Measurements from ENCODE around the gene TMEM225. TPM values are rescaled to one million over a fixed set of nuclear protein-coding genes. Genes with fewer than 3 reads are reported as not detected.

The TMEM225 gene
- total and polyA plus RNA-seq, 5 donors: not detected

GRCh38 chr11:123859731-123860130 is 25.7 kb downstream of the TMEM225 start:
- Histone ChIP-seq H3K4me1 (ENCODE audit: control insufficient read depth, insufficient read depth, low read length) (no peaks in the 10 kb centered on the region), H3K27me3 (ENCODE audit: control insufficient read depth, insufficient read depth) (no peaks in the 10 kb centered on the region), H3K9me3 (ENCODE audit: control insufficient read depth, low read length) (no peaks in the 10 kb centered on the region), H3K27ac (ENCODE audit: low read length) (no peak overlapping the region), H3K4me3 (ENCODE audit: low read length) (no peak overlapping the region)
- DNase-seq (no peak), ATAC-seq (no peak)
- intact Hi-C loops (cut with DNase I): no loop called here
- 55% methylated on average over 2 of the region's 2 CpGs for WGBS

GRCh38 chr11:123856444-123856843 is 29.0 kb downstream of the TMEM225 start:
- intact Hi-C loops (cut with DNase I): no loop called here
- Histone ChIP-seq H3K4me3 (ENCODE audit: low read length) (no peak overlapping the region), H3K27ac (ENCODE audit: low read length) (no peak overlapping the region), H3K27me3 (ENCODE audit: control insufficient read depth, insufficient read depth) (no peaks in the 10 kb centered on the region), H3K4me1 (ENCODE audit: control insufficient read depth, insufficient read depth, low read length) (no peaks in the 10 kb centered on the region), H3K9me3 (ENCODE audit: control insufficient read depth, low read length) (no peaks in the 10 kb centered on the region)
- WGBS: 87% methylated on average over 2 of the region's 2 CpGs
- ATAC-seq (no peak), DNase-seq (no peak)

DNA sequence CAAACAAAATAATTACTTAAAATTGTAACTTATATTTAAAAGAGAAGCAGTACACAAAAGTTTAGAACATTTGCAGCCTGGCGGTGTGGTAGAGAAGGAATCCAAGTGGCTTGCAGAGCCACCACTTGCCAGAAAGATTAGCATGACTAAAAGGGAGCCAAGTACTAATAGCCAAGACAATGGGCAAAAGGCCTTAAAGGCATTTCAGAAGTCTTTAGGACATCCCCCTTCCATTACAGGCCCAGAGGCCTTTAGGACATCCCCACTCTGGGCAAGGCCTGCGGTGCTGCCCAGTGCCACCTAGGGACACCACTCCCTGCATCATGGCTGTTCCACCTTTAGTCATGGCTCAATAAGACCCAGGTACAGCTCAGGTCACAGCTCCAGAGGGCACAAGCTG is 32.4 kb downstream of the TMEM225 start:
- Histone ChIP-seq H3K9me3 (ENCODE audit: control insufficient read depth, low read length) (no peaks in the 10 kb centered on the region), H3K4me3 (ENCODE audit: low read length) (no peak overlapping the region), H3K27ac (ENCODE audit: low read length) (no peak overlapping the region), H3K27me3 (ENCODE audit: control insufficient read depth, insufficient read depth) (no peaks in the 10 kb centered on the region), H3K4me1 (ENCODE audit: control insufficient read depth, insufficient read depth, low read length) (no peaks in the 10 kb centered on the region)
- ATAC-seq (no peak), DNase-seq (no peak)
- 96% methylated on average over 2 of the region's 2 CpGs for WGBS
- intact Hi-C loops (cut with DNase I): no loop called here

- Histone ChIP-seq H3K4me1 (ENCODE audit: control insufficient read depth, insufficient read depth, low read length) (no peaks in the 10 kb centered on the region), H3K27me3 (ENCODE audit: control insufficient read depth, insufficient read depth) (no peaks in the 10 kb centered on the region), H3K27ac (ENCODE audit: low read length) (no peak overlapping the region), H3K4me3 (ENCODE audit: low read length) (no peak overlapping the region), H3K9me3 (ENCODE audit: control insufficient read depth, low read length) (no peaks in the 10 kb centered on the region)
- ATAC-seq: no peak
- intact Hi-C loops (cut with DNase I): no loop called here
- no peak for DNase-seq
Observed at GRCh38 chr11:123852321-123852720, 33.1 kb downstream of the TMEM225 start.

DNA sequence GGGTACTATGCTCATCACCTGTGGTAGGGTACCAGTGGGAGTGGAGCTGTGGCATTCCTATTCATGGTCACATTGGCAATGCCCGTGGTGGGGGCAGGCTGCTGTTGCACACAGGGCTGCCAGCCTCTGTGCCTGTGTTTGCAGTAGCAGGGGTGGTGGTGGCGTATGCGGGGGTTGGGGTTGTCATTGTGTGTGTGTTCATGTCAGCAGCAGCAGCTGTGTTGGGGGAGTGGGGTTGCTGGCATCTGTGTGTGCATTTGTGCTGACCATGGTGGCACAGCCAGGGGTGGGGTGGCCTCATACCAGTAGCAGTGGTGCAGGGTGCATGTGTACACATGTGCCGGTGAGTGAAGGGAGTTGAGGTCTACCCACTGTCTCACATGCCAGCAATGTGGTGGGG is 34.4 kb downstream of the TMEM225 start:
- peak; percentile 20 to 38 for ATAC-seq

GRCh38 chr11:123841174-123841573 is 44.3 kb downstream of the TMEM225 start:
- Histone ChIP-seq H3K9me3 (ENCODE audit: control insufficient read depth, low read length) (no peaks in the 10 kb centered on the region), H3K4me3 (ENCODE audit: low read length) (no peak overlapping the region), H3K4me1 (ENCODE audit: control insufficient read depth, insufficient read depth, low read length) (no peaks in the 10 kb centered on the region), H3K27ac (ENCODE audit: low read length) (no peak overlapping the region), H3K27me3 (ENCODE audit: control insufficient read depth, insufficient read depth) (no peaks in the 10 kb centered on the region)
- ATAC-seq: peak in 1 of 2 donors; percentile 64
- DNase-seq: no peak
- intact Hi-C loops (cut with DNase I): no loop called here
- WGBS: 56% methylated on average over 6 of the region's 6 CpGs

More for the DNA sequence above, 34.4 kb downstream of the TMEM225 start:
- WGBS: 92% methylated on average over 4 of the region's 4 CpGs
- intact Hi-C loops (cut with DNase I): no loop called here
- no peaks in the 10 kb centered on the region for H3K4me1 ChIP-seq (ENCODE audit: control insufficient read depth, insufficient read depth, low read length)
- no peak overlapping the region for H3K4me3 ChIP-seq (ENCODE audit: low read length)
- DNase-seq: no peak
- H3K27me3 ChIP-seq (ENCODE audit: control insufficient read depth, insufficient read depth): no peaks in the 10 kb centered on the region
- no peaks in the 10 kb centered on the region for H3K9me3 ChIP-seq (ENCODE audit: control insufficient read depth, low read length)
- H3K27ac ChIP-seq (ENCODE audit: low read length): no peak overlapping the region

DNA sequence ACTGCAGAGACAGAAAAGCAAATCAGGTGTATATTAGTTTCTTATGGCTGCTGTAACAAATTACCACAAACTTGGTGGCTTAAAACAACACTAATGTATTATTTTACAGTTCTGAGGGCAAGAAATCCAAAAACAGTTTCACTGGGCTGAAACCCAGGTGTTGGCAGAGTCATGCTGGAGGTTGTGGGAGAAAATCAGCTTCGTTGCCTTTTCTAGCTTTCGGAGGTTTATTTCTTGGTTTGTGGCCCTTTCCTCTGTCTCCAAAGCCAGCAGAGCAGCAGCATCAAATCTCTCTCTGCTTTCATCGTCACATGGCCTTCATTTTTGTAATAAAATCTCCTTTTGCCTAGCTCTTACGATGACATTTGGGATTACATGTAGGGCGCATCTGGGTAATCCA is 46.3 kb downstream of the TMEM225 start:
- Histone ChIP-seq H3K4me1 (ENCODE audit: control insufficient read depth, insufficient read depth, low read length) (no peaks in the 10 kb centered on the region), H3K9me3 (ENCODE audit: control insufficient read depth, low read length) (no peaks in the 10 kb centered on the region), H3K4me3 (ENCODE audit: low read length) (no peak overlapping the region), H3K27me3 (ENCODE audit: control insufficient read depth, insufficient read depth) (no peaks in the 10 kb centered on the region), H3K27ac (ENCODE audit: low read length) (no peak overlapping the region)
- intact Hi-C loops (cut with DNase I): no loop called here
- 92% methylated on average over 5 of the region's 5 CpGs for WGBS
- no peak for DNase-seq
- no peak for ATAC-seq

DNA sequence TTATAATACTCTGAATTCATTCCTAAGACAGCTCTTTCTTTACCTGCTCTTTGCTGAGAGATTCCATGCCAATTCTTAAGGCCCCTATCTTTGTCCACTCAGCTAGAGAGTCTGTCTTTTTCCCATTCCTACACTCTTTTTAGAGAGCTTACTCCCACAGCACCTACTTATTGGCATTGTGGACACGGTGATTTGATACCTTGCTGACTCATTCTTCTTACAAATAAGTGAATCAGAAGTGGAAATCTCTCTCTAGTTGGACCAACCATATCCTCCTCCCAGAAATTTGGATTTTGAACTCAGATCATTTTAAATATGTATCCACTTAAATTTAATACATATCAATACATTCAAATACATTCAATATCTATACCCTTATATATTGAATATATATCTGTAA is 46.8 kb downstream of the TMEM225 start:
- Histone ChIP-seq H3K9me3 (ENCODE audit: control insufficient read depth, low read length) (no peaks in the 10 kb centered on the region), H3K4me1 (ENCODE audit: control insufficient read depth, insufficient read depth, low read length) (no peaks in the 10 kb centered on the region), H3K27ac (ENCODE audit: low read length) (no peak overlapping the region), H3K4me3 (ENCODE audit: low read length) (no peak overlapping the region), H3K27me3 (ENCODE audit: control insufficient read depth, insufficient read depth) (no peaks in the 10 kb centered on the region)
- DNase-seq: no peak
- no peak for ATAC-seq
- intact Hi-C loops (cut with DNase I): no loop called here
- 52% methylated on average over 1 of the region's 1 CpG for WGBS

DNA sequence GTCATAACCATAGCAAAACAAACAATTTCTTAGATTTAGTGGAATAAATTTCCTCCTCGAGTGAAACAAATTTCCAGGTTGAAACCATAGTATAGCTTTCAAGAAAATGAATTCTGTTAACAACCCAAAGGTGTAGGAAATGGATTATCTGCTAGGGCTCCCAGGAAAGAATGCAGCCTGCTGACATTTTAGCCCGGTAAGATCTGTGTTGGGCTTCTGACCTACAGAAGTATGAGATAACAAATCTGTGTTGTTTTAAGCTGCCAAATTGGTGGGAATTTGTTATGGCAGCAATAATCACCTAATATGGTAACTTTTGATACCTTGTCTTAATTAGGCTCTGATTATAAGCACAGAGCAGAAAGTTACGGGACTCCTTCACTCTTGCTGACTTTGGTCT is 47.3 kb downstream of the TMEM225 start:
- DNase-seq: no peak
- Histone ChIP-seq H3K9me3 (ENCODE audit: control insufficient read depth, low read length) (no peaks in the 10 kb centered on the region), H3K4me3 (ENCODE audit: low read length) (no peak overlapping the region), H3K27ac (ENCODE audit: low read length) (no peak overlapping the region), H3K27me3 (ENCODE audit: control insufficient read depth, insufficient read depth) (no peaks in the 10 kb centered on the region), H3K4me1 (ENCODE audit: control insufficient read depth, insufficient read depth, low read length) (no peaks in the 10 kb centered on the region)
- no peak for ATAC-seq
- intact Hi-C loops (cut with DNase I): no loop called here
- 36% methylated on average over 3 of the region's 3 CpGs for WGBS

DNA sequence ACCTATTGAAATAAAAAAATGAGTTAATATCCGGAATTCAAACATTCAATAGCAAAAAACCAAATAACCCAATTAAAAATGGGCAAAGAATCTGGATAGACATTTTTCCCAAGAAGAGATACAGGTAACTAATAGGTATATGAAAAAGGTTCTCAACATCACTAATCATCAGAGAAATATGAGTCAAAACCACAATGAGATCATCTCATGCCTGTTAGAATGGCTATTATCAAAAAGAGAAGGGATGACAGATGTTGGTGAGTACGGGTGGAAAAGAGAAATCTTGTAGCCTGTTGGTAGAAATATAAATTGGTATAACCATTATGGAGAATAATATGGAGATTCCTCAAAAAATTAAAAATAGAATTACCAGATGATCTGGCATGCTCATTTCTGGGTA is 52.4 kb downstream of the TMEM225 start:
- Histone ChIP-seq H3K9me3 (ENCODE audit: control insufficient read depth, low read length) (no peaks in the 10 kb centered on the region), H3K4me1 (ENCODE audit: control insufficient read depth, insufficient read depth, low read length) (no peaks in the 10 kb centered on the region), H3K27ac (ENCODE audit: low read length) (no peak overlapping the region), H3K27me3 (ENCODE audit: control insufficient read depth, insufficient read depth) (no peaks in the 10 kb centered on the region), H3K4me3 (ENCODE audit: low read length) (no peak overlapping the region)
- DNase-seq (no peak), ATAC-seq (no peak)
- intact Hi-C loops (cut with DNase I): no loop called here
- 75% methylated on average over 2 of the region's 2 CpGs for WGBS

Measured in right cardiac atrium (tissue), 5 donors.